LoVo (cell line): ENCODE measurements around the gene OPN4.

ENCODE experiments used
- DNase-seq: peaks from one replicate; pipeline ENCODE4 v3.0.0-alpha.2; 2016; ENCODE audit warnings: low spot score

OPN4 gene

GRCh38 chr10:86647773-86648703, 6.3 kb upstream of the OPN4 start:
- DNase-seq = peak; percentile 43

GRCh38 chr10:86648704-86649427, 5.5 kb upstream of the OPN4 start:
- DNase-seq = peak; percentile 78

DNA sequence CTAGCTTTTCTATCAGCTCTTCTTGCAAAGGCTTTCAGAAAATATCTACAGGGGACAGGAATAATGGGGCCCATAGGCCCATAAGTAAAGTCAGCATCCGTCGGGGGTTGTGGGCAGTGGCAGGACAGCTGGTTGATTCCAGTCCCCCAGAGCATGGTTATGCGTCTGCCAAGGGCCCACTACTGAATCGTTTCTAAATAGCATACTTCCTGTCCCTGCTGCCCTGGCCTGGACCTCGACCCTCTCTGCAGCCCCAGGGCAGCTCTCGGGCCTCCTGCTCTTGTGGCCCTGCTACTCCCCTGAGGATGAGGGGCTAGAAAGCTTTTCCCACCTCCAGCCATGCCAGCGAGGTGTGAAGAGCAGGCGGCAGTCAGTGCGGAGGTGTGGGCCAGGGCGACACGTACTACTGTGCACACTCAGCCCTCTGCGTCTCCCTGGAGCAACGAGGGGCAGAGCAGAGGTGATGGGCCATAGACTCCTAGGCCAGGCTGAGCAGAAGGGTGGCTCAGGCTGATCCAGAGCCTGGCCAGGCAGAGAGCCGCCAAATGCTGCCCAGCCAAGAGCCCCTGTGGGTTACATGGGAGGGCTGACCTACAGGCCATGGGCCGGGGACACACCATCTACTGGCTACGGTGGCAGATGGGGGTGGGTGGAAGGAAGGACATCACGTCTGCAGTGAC, 4.7 kb upstream of the OPN4 start:
- no peak for DNase-seq

- no peak for DNase-seq
Measured at GRCh38 chr10:86650151-86650550, 4.2 kb upstream of the OPN4 start.

GRCh38 chr10:86651021-86651471, 3.3 kb upstream of the OPN4 start:
- no peak for DNase-seq

- no peak for DNase-seq
Measured at GRCh38 chr10:86651631-86652331, 2.6 kb upstream of the OPN4 start.

DNA sequence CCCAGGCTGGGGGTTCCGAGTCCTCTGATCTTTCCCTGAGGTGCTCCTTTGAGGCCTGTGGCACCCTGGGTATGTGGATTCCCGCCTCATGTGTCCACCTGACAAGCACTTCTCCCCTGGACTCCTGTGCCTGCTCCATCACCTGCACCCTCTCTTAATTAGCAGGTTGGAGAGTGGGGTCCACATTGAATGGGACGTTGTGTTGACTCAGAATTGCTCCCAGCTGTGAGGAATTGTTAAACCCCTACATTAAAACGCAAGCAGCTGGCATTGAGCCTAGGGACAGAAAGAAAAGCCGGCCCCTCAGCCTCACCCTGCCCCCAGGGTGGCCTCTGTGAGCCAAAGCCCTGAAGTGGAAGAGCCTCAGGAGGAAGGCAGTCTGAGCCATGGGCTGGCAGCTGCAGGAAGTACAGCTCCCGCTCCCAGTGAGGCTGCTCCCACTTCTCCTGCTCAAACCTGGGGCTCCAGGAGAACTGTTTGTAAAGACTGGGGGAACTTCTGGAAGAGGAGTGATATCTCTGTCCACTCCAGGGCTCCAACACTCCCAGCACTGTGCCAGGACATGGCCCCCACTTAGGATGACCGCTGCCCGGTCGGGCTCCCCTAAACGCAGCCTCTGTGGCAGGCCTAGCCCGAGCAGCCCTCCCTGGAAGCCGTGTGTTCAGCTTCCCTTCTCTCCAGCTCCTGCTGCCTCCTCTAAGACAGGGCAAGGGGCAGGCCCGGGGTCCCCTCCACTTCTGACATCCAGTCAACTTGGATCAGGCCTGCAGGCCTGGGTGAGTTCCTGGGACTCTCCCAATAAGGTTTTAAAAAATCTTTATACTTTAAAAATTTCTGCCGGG, 1.8 kb upstream of the OPN4 start:
- DNase-seq = no peak

GRCh38 chr10:86653379-86653778, 968 bp upstream of the OPN4 start:
- no peak for DNase-seq

- no peak for DNase-seq
Measured at GRCh38 chr10:86653987-86654386, 360 bp upstream of the OPN4 start.

- DNase-seq = no peak
Measured at GRCh38 chr10:86655173-86655540, 810 bp downstream of the OPN4 start.

- no peak for DNase-seq
Measured at GRCh38 chr10:86655596-86655995, 1.2 kb downstream of the OPN4 start.

GRCh38 chr10:86657011-86657395, 2.7 kb downstream of the OPN4 start:
- DNase-seq = no peak

DNA sequence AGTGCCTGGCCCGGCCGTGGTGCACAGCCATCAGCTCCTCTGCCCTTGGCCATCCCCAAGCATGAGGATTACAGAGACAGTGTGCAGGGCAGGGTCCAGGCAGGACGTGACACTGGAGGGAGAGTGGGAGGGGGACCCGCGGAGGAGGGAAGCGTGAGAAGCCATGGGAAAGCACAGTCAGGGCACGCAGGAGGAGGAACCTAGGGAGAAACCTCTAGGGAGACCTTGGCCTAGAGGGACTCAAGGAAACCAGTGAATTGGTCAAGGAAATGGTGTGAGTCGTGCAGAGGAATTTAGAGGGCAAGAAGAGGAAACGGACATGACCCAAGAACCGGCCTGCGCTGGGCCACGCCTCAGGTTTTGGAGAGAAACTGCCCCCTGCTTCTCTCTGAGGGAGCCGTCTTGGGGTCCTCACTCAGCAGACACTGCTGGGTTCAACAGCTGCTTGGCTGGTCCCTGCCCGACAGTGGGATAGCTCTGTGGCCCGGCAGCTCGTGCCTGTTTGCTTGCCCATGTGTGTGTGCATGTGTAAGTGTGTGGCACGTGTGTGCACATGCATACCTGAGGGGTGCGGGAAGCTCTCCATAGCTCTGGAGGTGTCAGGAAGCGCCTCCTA, 3.2 kb downstream of the OPN4 start:
- DNase-seq = no peak

GRCh38 chr10:86658261-86658741, 4.0 kb downstream of the OPN4 start:
- no peak for DNase-seq

DNA sequence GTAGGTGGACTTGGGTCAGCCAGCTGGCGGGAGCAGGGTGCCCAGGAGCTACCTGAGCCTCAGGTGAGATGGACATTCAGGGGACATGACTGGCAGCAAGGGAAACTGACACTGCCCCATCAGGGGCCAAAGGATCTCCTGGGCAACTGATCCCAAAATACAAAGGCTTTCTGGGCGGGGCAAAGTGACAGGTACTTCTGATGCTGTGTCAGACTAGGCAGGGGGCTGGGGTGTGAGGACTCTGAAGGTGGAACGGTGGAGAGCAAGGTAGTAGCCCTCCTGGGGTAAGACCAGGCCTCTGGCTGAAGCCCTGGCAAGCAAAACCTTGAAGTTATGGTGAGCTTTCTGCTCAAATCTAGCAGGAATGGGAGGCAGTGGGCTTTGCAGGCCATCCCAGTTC, 4.4 kb downstream of the OPN4 start:
- no peak for DNase-seq

GRCh38 chr10:86659161-86659691, 4.9 kb downstream of the OPN4 start:
- no peak for DNase-seq

DNA sequence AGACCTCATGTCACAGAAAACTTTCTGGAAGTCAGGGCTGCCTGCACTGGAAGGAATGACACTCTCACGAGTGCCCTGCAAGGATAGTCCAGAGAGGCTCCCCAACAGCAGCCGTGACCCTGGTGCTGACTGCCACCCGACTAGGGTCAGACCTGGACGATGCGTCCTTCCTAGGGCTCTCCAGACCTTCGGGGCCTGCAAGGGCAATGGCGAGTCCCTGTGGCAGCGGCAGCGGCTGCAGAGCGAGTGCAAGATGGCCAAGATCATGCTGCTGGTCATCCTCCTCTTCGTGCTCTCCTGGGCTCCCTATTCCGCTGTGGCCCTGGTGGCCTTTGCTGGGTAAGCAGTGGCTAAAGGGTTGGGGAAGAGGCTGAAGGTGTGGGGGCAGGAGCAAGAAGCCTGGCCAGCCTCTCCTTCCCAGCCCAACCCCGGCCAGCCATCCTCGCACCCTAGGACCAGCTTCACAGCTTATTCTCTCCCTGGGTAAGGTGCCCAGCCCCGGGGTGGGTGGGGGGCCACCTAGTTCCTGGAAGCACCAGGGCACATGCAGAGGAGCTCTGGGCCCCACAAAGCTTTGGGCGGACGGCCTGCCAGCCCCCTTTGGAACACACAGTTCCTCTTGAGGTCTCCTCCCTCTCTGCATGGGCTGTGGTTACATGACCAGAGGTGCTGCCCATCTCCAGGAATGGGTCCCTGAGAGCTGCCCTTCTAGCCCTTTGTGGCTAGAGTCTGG, 5.5 kb downstream of the OPN4 start:
- DNase-seq = no peak

GRCh38 chr10:86661161-86662025, 7.0 kb downstream of the OPN4 start:
- DNase-seq = no peak
